ENCODE results near the gene FBXO5.

DNA sequence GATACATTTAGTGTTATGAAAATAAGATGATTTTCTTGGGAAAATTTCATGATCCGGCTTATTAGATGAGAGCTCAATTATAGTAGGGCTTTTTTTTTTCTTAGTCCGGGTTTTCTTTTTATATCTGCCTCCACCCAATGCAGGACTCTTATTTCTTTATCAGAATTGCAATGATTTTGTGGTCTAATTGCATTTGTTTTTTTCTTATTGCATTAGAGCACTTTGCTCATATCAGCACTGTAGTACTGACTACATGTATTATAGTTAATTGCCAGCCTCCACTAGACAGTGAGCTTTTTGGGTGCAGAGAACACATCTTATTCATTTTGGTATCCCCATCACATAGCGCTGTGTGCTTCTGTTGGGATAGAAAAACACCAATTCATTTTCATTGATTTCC is 50.0 kb downstream of the FBXO5 start:
- TF ChIP-seq, protein P1, sequence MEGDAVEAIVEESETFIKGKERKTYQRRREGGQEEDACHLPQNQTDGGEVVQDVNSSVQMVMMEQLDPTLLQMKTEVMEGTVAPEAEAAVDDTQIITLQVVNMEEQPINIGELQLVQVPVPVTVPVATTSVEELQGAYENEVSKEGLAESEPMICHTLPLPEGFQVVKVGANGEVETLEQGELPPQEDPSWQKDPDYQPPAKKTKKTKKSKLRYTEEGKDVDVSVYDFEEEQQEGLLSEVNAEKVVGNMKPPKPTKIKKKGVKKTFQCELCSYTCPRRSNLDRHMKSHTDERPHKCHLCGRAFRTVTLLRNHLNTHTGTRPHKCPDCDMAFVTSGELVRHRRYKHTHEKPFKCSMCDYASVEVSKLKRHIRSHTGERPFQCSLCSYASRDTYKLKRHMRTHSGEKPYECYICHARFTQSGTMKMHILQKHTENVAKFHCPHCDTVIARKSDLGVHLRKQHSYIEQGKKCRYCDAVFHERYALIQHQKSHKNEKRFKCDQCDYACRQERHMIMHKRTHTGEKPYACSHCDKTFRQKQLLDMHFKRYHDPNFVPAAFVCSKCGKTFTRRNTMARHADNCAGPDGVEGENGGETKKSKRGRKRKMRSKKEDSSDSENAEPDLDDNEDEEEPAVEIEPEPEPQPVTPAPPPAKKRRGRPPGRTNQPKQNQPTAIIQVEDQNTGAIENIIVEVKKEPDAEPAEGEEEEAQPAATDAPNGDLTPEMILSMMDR (IDR thresholded peaks at IDR 0.05), result no peak
- TF ChIP-seq POLR2A (IDR thresholded peaks at IDR 0.05), result no peak

Data from body of pancreas (tissue), 4 donors.